H1 (cell line): ENCODE results near the gene CAMTA1. TPM values are rescaled to one million over a fixed set of nuclear protein-coding genes. Genes with fewer than 3 reads are reported as not detected.

Experiments used
- MAX ChIP-seq: IDR thresholded peaks from 2 replicates; pipeline ENCODE4 v1.6.1; 2012; ENCODE audit warnings: inconsistent platforms
- SRF ChIP-seq: IDR thresholded peaks from 2 replicates; pipeline ENCODE4 v1.6.1; 2011; ENCODE audit warnings: mild to moderate bottlenecking, low read depth, low read length, moderate library complexity
- polyA plus RNA-seq, 7 experiments: library from polyadenylated mRNA; depleted of rRNA in 3 of 7; stranded (reverse) in 5 of 7; unstranded in 2 of 7; fragments of >200 nt in 5 of 7; fragments of 200-250 nt in 2 of 7; gene quantifications; 1 replicate in 5 of 7; 2 replicates in 1 of 7; 4 replicates in 1 of 7; pipeline versions ENCODE4 v1.2.1 to v1.2.3, GENCODE V29; 2011 to 2013; ENCODE audit warnings: missing spikeins in 2 of 7, mixed read lengths in 2 of 7
- total RNA-seq: library from RNA; stranded (reverse); fragmentation: NEBNext Ultra II Directional; extraction: Animal tissue kit (Norgen Biotek cat#: 25700); gene quantifications from 2 replicates; pipeline ENCODE4 v1.2.1, GENCODE V29; 2021
- TF ChIP-seq, protein P1 (sequence below): IDR thresholded peaks from 2 replicates; pipeline ENCODE4 v1.6.1; 2011; ENCODE audit warnings: low read length, improper control_type of control experiment

The CAMTA1 gene
- total and polyA plus RNA-seq, 2 of the 8 experiments (the other 6 are each of a cell fraction or from before 2014, with no cell fraction given), result 65.0 to 119 TPM

- TF ChIP-seq MAX (no peak), SRF (no peak)
- TF ChIP-seq, protein P1, sequence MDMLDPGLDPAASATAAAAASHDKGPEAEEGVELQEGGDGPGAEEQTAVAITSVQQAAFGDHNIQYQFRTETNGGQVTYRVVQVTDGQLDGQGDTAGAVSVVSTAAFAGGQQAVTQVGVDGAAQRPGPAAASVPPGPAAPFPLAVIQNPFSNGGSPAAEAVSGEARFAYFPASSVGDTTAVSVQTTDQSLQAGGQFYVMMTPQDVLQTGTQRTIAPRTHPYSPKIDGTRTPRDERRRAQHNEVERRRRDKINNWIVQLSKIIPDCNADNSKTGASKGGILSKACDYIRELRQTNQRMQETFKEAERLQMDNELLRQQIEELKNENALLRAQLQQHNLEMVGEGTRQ, result no peak
These were observed 826.3 kb downstream of the CAMTA1 start (continued) for GRCh38 chr1:7611421-7612010.
